SW 1271 (cell line): ENCODE measurements around the gene MROH7.
"Not testable (repeated sequence)": the region's sequence is repeated elsewhere in the genome, so short reads cannot be mapped to it uniquely, and the experiment has no call there.

Experiments
- DNase-seq, 2 experiments: peaks; one replicate each; lab custom pipeline; 2025; lab: John Stamatoyannopoulos, UW

MROH7 gene

GRCh38 chr1:54610048-54610447 lies 31.5 kb upstream of the MROH7 start:
- DNase-seq: no peak

GRCh38 chr1:54610601-54611580 lies 30.7 kb upstream of the MROH7 start:
- no peak for DNase-seq

- DNase-seq: no peak
These were observed 30.0 kb upstream of the MROH7 start for GRCh38 chr1:54611621-54612020.

GRCh38 chr1:54614024-54614423 lies 27.6 kb upstream of the MROH7 start:
- no peak for DNase-seq

- DNase-seq: no peak
These were observed 27.0 kb upstream of the MROH7 start for GRCh38 chr1:54614563-54614962.

- no peak for DNase-seq
These were observed 25.9 kb upstream of the MROH7 start for GRCh38 chr1:54615531-54616279.

- DNase-seq: no peak
These were observed 21.8 kb upstream of the MROH7 start for GRCh38 chr1:54619749-54620148.

GRCh38 chr1:54623216-54624007 lies 18.2 kb upstream of the MROH7 start, which contains the start of gene FAM151A:
FAM151A (minus strand) TSS chr1:54623525; CDS start chr1:54623395, 130 bp downstream.
- no peak for DNase-seq

GRCh38 chr1:54624466-54625464 lies 16.8 kb upstream of the MROH7 start:
- no peak for DNase-seq

GRCh38 chr1:54627196-54627595 lies 14.4 kb upstream of the MROH7 start:
- DNase-seq: no peak

GRCh38 chr1:54635804-54636203 lies 5.8 kb upstream of the MROH7 start:
- not testable (repeated sequence) for DNase-seq

- DNase-seq: not testable (repeated sequence)
These were observed 4.8 kb upstream of the MROH7 start for GRCh38 chr1:54636461-54637446.

GRCh38 chr1:54640361-54640760 lies 1.2 kb upstream of the MROH7 start:
- DNase-seq: no peak

- DNase-seq: no peak
These were observed 2.1 kb downstream of the MROH7 start for GRCh38 chr1:54643736-54644135.

- no peak for DNase-seq
These were observed 4.5 kb downstream of the MROH7 start for GRCh38 chr1:54645806-54646676.

GRCh38 chr1:54649130-54649898 lies 7.7 kb downstream of the MROH7 start:
- no peak for DNase-seq

GRCh38 chr1:54649921-54650320 lies 8.3 kb downstream of the MROH7 start:
- no peak for DNase-seq

GRCh38 chr1:54650417-54650816 lies 8.8 kb downstream of the MROH7 start:
- no peak for DNase-seq
